ENCODE measurements around the gene SMAD3. TPM values are rescaled to one million over a fixed set of nuclear protein-coding genes. Genes with fewer than 3 reads are reported as not detected.

The SMAD3 gene
- total and polyA plus RNA-seq, 2 of the 8 experiments (the other 6 are each of a cell fraction or from before 2014, with no cell fraction given): 10.1 to 12.4 TPM

- ChIA-PET CTCF (ENCODE audit: partially characterized antibody) (interaction anchor here (0.6 to 4.5 kb wide), 9 partner anchors 12 to 124 kb away, joined by 3 to 23 read pairs (median 3); no protein-coding TSS in a partner anchor), POLR2A (ENCODE audit: partially characterized antibody) (interaction anchor here (1.1 to 1.5 kb wide), 3 partner anchors 9 to 40 kb away, joined by 3 to 5 read pairs (median 5); no protein-coding TSS in a partner anchor)
- Histone ChIP-seq H2BK15ac (ENCODE audit: low read length) (no peak overlapping the region), H3K27me3 (replicated peaks in 1 of 4; ENCODE audit: control insufficient read depth in 3 of 4, extremely low read depth in 1 of 4, insufficient read depth in 3 of 4, low read length in 3 of 4) (peaks cover 0 to 24% (median 15%) of the 10 kb centered on the region in 4 experiments; a peak in 5 of 7 replicates), H3K14ac (ENCODE audit: insufficient read length) (no peak overlapping the region), H3K18ac (ENCODE audit: extremely low read depth, low read length) (no peak overlapping the region), H4K5ac (ENCODE audit: insufficient read length, low read depth, low read length) (no peak overlapping the region), H4K8ac (ENCODE audit: extremely low read depth, insufficient read depth, low read length) (no peak overlapping the region), H3K79me1 (ENCODE audit: low read depth, low read length) (0 out of 2 replicates have a peak, but pooled peaks cover 3% of the 10 kb centered on the region), H2BK12ac (ENCODE audit: low read depth, low read length) (no peak overlapping the region), H3K4me2 (ENCODE audit: insufficient read depth in 1 of 2, low read depth in 2 of 2, low read length in 2 of 2) (no peak overlapping the region), H3K4ac (replicated peaks; ENCODE audit: insufficient read length, low read depth, low read length) (no peak overlapping the region), H3K23me2 (ENCODE audit: low read depth, low read length) (peaks cover 15% of the 10 kb centered on the region), H4K20me1 (replicated peaks in 1 of 2; ENCODE audit: control insufficient read depth in 1 of 2, insufficient read depth in 2 of 2, low read length in 2 of 2) (peaks cover 9 to 11% of the 10 kb centered on the region in 2 experiments), H3K36me3 (ENCODE audit: control insufficient read depth in 2 of 4, insufficient read depth in 4 of 4, low read length in 3 of 4) (no peaks in the 10 kb centered on the region), H3K27ac (ENCODE audit: low read depth, low read length) (no peak overlapping the region), H3K4me1 (replicated peaks in 1 of 4; ENCODE audit: control insufficient read depth in 3 of 4, insufficient read depth in 4 of 4, low read length in 3 of 4) (peaks cover 6 to 21% (median 9%) of the 10 kb centered on the region in 4 experiments), H2BK5ac (ENCODE audit: low read depth, low read length) (no peak overlapping the region), H2AFZ (ENCODE audit: low read length) (no peak overlapping the region), H3K79me2 (ENCODE audit: control insufficient read depth in 1 of 2, insufficient read depth in 2 of 2, low read length in 2 of 2) (peaks cover 0 to 20% of the 10 kb centered on the region in 2 experiments; a peak in 2 of 4 replicates), H2AK5ac (ENCODE audit: low read depth, low read length) (no peak overlapping the region), H2BK20ac (ENCODE audit: low read length) (no peak overlapping the region), H4K91ac (replicated peaks; ENCODE audit: insufficient read length, low read length) (no peak overlapping the region), H3K4me3 (ENCODE audit: extremely low read depth in 1 of 4, insufficient read depth in 2 of 4, low read depth in 3 of 4, low read length in 4 of 4) (no peak overlapping the region), H3K9me3 (ENCODE audit: insufficient read depth in 2 of 2, low read depth in 1 of 2, low read length in 1 of 2) (no peaks in the 10 kb centered on the region), H3K56ac (replicated peaks; ENCODE audit: insufficient read length, low read depth, low read length) (no peak overlapping the region), H2BK120ac (replicated peaks; ENCODE audit: low read depth, low read length) (no peak overlapping the region), H3K9ac (replicated peaks in 1 of 4; ENCODE audit: extremely low read depth in 1 of 4, low read depth in 3 of 4, low read length in 3 of 4) (no peak overlapping the region), H3K23ac (ENCODE audit: insufficient read length) (no peak overlapping the region)
- no peak for TF ChIP-seq SP4 (IDR thresholded peaks at IDR 0.05; ENCODE audit: low read length)
- no peak for TF ChIP-seq BACH1 (IDR thresholded peaks at IDR 0.05; ENCODE audit: low read length)
- TF ChIP-seq NRF1 (IDR thresholded peaks at IDR 0.05; ENCODE audit: low read depth, low read length): no peak
- TF ChIP-seq TAF1 (IDR thresholded peaks at IDR 0.05; ENCODE audit: low read depth, low read length): no peak
- TF ChIP-seq CBX5 (IDR thresholded peaks at IDR 0.05; ENCODE audit: low read depth, low read length): no peak
- no peak for DNase-seq (ENCODE audit: low read depth in 1 of 2, low spot score in 2 of 2)
- WGBS, 2 experiments (ENCODE audit: extremely low coverage in 1 of 2, insufficient coverage in 1 of 2, insufficient read length in 1 of 2, insufficient replicate concordance in 2 of 2, low coverage in 1 of 2, low lambda C conversion rate in 2 of 2, missing lambda C conversion rate in 1 of 2): 72% methylated on average over 5 of the region's 5 CpGs; no CpG with 5 or more reads in 1 of the 2 experiments
- no peak for FAIRE-seq
Measured at GRCh38 chr15:67070150-67070549, 4.7 kb downstream of the SMAD3 start.

Data from H1 (cell line).